Measurements from ENCODE around the gene SARS1.

Gene SARS1

DNA sequence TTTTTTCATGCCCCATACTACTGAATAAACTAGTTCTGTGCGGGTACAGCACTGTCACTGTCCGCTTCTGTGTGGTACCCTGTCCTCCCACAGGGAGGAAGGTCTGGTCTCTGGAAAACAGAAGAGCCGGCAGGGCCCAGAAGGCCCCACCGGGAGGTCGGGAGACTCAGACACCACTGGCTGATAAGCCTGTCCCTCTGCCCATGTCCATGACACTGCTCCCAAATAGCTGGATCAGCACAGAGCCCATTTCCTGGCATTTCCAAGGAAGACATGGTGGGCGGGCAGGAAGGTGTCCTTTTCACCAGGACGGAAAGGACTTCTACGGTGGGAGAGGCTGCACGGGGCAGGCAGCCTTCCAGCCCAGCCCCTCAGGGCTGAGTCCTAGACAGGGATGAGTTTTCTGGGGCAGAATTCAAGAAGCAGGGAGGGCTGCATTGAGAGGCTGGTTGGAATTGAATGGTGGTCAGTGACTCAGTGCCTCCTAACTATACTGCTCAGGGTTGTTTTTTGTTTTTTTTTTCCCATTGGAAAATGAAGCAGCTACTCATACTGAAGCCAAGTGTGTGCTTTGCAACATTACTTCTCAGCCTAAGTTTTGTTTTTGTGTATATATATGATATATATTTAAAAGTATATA, 62.1 kb downstream of the SARS1 start:
- POLR2A ChIA-PET = interaction anchor here (0.6 to 2.1 kb wide), 2 partner anchors 121 to 176 kb away, joined by 3 to 10 read pairs; partner anchors contain the start of gene SORT1
- no peak for DNase-seq (ENCODE audit: low read depth, low spot score)
- no peak overlapping the region for H3K4me3 ChIP-seq (ENCODE audit: low read depth, low read length)
- CTCF ChIA-PET = interaction anchor here (1.2 to 8.4 kb wide), 17 partner anchors 10 to 258 kb away, joined by 3 to 340 read pairs (median 15); partner anchors contain the start of genes CELSR2 and SORT1
- TF ChIP-seq, protein P1, sequence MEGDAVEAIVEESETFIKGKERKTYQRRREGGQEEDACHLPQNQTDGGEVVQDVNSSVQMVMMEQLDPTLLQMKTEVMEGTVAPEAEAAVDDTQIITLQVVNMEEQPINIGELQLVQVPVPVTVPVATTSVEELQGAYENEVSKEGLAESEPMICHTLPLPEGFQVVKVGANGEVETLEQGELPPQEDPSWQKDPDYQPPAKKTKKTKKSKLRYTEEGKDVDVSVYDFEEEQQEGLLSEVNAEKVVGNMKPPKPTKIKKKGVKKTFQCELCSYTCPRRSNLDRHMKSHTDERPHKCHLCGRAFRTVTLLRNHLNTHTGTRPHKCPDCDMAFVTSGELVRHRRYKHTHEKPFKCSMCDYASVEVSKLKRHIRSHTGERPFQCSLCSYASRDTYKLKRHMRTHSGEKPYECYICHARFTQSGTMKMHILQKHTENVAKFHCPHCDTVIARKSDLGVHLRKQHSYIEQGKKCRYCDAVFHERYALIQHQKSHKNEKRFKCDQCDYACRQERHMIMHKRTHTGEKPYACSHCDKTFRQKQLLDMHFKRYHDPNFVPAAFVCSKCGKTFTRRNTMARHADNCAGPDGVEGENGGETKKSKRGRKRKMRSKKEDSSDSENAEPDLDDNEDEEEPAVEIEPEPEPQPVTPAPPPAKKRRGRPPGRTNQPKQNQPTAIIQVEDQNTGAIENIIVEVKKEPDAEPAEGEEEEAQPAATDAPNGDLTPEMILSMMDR (IDR thresholded peaks at IDR 0.05; ENCODE audit: insufficient read depth, low read length, missing control alignments) = no peak

DNA sequence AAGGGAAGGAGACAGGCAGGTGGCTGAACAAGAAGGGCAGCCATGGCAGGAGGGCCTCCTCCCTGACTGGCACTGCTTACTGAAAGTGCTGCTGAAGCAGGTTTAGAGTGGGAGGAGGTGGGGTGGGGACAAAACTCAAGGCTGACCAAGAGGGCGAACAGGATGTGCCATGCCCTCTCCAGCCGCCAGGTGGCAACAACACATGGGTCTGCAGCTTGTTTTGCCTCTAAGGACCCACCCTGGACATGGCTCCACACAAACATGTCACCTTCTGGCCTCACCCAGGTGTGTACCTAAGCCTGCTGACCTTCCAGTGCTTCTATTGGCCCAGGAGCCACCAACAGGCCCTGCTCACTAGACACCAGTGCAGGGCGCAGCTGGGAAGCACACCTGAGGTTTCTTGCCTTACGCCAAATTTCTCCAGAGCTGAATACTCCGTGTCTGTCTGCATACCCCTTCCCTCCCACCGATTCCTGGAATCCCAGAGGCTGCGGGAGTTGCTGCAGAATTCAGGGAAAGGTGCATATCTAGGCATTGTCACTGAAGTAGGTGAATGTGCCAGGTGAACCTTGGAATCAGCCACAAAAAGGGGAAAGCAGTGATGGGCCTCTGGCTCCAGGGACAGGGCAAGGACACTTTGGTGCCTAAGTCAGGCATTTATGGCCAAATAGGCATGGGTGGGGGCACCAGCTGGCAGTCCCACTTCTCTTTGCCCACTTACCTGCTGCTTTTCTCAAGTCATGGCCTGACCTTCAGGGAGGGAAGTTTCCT, 63.9 kb downstream of the SARS1 start:
- CTCF ChIA-PET = interaction anchor here (0.6 to 8.4 kb wide), 37 partner anchors 8 to 271 kb away, joined by 3 to 340 read pairs (median 4); partner anchors contain the start of genes ATXN7L2, CELSR2, GNAI3 and MYBPHL
- TF ChIP-seq, protein P1 (IDR thresholded peaks at IDR 0.05; ENCODE audit: insufficient read depth, low read length, missing control alignments) = peak; percentile 94
- DNase-seq (ENCODE audit: low read depth, low spot score) = no peak
- H3K4me3 ChIP-seq (ENCODE audit: low read depth, low read length) = no peak overlapping the region
- POLR2A ChIA-PET = interaction anchor here (2.1 kb wide), 1 partner anchor 119 kb away, joined by 10 read pairs; the partner anchor contains the start of gene SORT1

DNA sequence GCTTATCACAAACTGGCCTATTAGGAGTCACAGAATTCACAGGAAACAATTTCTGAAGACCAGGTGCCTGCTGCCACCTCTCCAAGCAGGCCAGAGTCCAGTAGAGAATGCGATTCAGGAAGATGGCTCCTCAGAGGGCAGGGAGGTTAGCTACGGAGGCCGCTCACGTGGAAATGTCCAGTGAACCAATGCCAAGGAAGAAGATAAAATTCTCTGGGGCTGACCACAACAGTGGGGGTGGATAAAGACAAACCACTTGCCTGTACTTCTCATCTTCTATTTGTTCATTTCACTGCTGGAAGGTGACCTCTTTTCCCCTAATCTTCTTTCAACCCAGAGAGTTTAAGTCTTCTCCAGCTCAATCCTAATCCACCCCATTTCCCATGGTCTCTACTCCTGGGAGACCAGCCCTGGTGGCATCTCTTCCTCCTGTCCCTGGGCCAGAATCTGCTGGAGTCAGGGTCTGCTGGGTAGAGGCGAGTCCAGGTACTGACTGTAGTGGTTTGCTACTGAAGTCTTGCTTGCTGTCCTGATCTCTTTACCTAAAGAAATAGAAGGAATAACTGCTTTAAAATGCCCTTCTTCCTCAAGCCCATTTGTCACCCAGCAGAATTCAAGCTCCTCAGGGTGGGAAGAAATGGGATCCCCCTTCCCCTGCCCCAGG, 66.0 kb downstream of the SARS1 start:
- POLR2A ChIA-PET = interaction anchor here (1.1 kb wide), 1 partner anchor 118 kb away, joined by 6 read pairs; the partner anchor contains the start of gene SORT1
- DNase-seq (ENCODE audit: low read depth, low spot score) = no peak
- CTCF ChIA-PET = interaction anchor here (0.9 to 8.4 kb wide), 14 partner anchors 10 to 252 kb away, joined by 3 to 340 read pairs (median 5); partner anchors contain the start of genes CELSR2, CYB561D1, MYBPHL and SORT1
- no peak overlapping the region for H3K4me3 ChIP-seq (ENCODE audit: low read depth, low read length)
- TF ChIP-seq, protein P1 (IDR thresholded peaks at IDR 0.05; ENCODE audit: insufficient read depth, low read length, missing control alignments) = no peak

DNA sequence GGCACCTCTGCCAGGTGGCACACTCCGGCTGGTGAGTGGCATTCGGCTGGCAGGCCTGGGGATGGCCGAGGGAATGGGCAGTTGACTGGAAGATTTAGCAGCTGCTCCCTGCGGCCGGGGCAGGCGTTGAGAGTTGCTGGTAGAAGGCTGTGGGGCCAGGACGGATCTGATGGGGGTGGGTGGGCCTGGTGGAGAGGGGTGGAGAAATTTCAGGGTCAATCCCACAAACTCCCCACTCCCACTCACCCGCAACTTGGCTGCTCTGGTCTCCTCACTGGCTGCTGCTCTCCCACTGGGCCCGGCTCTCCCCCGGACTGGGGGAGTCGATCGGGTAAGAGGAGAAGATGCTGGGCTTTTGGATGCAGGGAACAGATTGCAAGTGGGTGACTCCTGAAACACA, 67.1 kb downstream of the SARS1 start:
- POLR2A ChIA-PET = no interaction called here
- no peak overlapping the region for H3K4me3 ChIP-seq (ENCODE audit: low read depth, low read length)
- TF ChIP-seq, protein P1 (IDR thresholded peaks at IDR 0.05; ENCODE audit: insufficient read depth, low read length, missing control alignments) = no peak
- CTCF ChIA-PET = interaction anchor here (1.1 to 8.4 kb wide), 2 partner anchors 112 to 120 kb away, joined by 3 to 340 read pairs; partner anchors contain the start of gene SORT1
- DNase-seq (ENCODE audit: low read depth, low spot score) = no peak

DNA sequence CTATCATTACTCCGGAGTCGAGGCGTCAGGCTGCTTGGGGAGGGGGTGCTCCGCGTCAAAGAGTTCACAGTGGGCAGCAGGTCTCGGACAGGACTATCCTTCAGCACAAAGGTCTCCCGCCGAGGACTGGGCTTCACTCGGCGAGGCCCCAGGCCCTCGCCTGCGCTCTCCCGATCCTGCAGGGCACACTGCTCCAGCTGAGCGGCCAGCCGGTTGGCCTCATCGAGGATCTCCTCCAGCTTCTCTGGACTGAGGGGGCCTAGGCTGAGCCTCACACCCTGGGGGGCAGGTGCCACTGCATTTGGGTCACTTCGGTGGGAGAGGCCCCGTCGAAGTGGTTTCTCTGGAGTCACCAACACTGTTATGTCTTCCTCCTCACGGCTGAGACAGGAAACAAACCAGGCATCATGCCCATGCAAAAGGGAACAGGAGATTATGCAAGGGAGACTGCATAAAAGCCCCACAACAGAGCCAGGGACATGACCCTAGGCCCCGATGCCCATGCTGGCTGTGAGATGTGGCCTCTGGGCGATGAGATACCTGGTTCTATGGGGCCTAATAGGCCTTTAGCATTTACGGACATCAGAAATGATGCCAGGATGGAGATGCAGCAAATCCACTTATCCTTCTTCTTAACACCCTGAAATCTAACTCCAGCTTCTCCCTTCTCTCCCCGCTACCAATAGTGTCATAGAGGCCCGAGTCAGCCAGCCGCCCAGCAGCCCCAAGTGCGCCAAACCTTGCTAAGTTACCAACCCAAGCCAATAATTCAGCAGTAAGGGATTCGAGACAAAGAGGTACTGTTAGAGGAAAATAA, 68.2 kb downstream of the SARS1 start:
- ChIA-PET POLR2A (interaction anchor here (1.4 kb wide), 1 partner anchor 89 kb away, joined by 5 read pairs; no protein-coding TSS in a partner anchor), CTCF (interaction anchor here (1.1 to 8.4 kb wide), 8 partner anchors 11 to 250 kb away, joined by 3 to 340 read pairs (median 4); partner anchors contain the start of genes CYB561D1 and SORT1)
- TF ChIP-seq, protein P1 (IDR thresholded peaks at IDR 0.05; ENCODE audit: insufficient read depth, low read length, missing control alignments) = no peak
- DNase-seq (ENCODE audit: low read depth, low spot score) = no peak
- peak overlapping the region; percentile 97 for H3K4me3 ChIP-seq (ENCODE audit: low read depth, low read length)
